Ishikawa (cell line): ENCODE results near the gene ZXDC.

Experiments
- CEBPB ChIP-seq: IDR thresholded peaks from 2 replicates; pipeline ENCODE4 v1.6.1; 2012
- CREB1 ChIP-seq: IDR thresholded peaks from 2 replicates; pipeline ENCODE4 v1.6.1; 2012; ENCODE audit warnings: low read depth
- EGR1 ChIP-seq: IDR thresholded peaks from 2 replicates; pipeline ENCODE4 v1.6.1; 2012
- EP300 ChIP-seq: IDR thresholded peaks from 2 replicates; pipeline ENCODE4 v1.6.1; 2012; ENCODE audit warnings: borderline replicate concordance
- FOXM1 ChIP-seq: IDR thresholded peaks from 2 replicates; pipeline ENCODE4 v1.6.1; 2012; ENCODE audit warnings: low read depth, borderline replicate concordance
- NFIC ChIP-seq: IDR thresholded peaks from 2 replicates; pipeline ENCODE4 v1.6.1; 2012
- RAD21 ChIP-seq: IDR thresholded peaks from 2 replicates; pipeline ENCODE4 v1.6.1; 2012; ENCODE audit warnings: low read depth
- TAF1 ChIP-seq: IDR thresholded peaks from 2 replicates; pipeline ENCODE4 v1.6.1; 2012; ENCODE audit warnings: low read depth, mild to moderate bottlenecking
- TCF12 ChIP-seq: IDR thresholded peaks from 2 replicates; pipeline ENCODE4 v1.6.1; 2012; ENCODE audit warnings: low read depth
- TEAD4 ChIP-seq: IDR thresholded peaks from 2 replicates; pipeline ENCODE4 v1.6.1; 2012
- YY1 ChIP-seq: IDR thresholded peaks from 2 replicates; pipeline ENCODE4 v1.6.1; 2012; ENCODE audit warnings: low read depth
- ZBTB7A ChIP-seq: IDR thresholded peaks from 2 replicates; pipeline ENCODE4 v1.6.1; 2012; ENCODE audit warnings: low read depth
- TF ChIP-seq, protein P1 (sequence below): IDR thresholded peaks from 2 replicates; pipeline ENCODE4 v1.6.1; 2012; ENCODE audit warnings: low read depth, mild to moderate bottlenecking
- TF ChIP-seq, protein P2 (sequence below): IDR thresholded peaks from 2 replicates; pipeline ENCODE4 v1.6.1; 2012
- TF ChIP-seq, protein P3 (sequence below): IDR thresholded peaks from 2 replicates; pipeline ENCODE4 v1.6.1; 2012

ZXDC gene

DNA sequence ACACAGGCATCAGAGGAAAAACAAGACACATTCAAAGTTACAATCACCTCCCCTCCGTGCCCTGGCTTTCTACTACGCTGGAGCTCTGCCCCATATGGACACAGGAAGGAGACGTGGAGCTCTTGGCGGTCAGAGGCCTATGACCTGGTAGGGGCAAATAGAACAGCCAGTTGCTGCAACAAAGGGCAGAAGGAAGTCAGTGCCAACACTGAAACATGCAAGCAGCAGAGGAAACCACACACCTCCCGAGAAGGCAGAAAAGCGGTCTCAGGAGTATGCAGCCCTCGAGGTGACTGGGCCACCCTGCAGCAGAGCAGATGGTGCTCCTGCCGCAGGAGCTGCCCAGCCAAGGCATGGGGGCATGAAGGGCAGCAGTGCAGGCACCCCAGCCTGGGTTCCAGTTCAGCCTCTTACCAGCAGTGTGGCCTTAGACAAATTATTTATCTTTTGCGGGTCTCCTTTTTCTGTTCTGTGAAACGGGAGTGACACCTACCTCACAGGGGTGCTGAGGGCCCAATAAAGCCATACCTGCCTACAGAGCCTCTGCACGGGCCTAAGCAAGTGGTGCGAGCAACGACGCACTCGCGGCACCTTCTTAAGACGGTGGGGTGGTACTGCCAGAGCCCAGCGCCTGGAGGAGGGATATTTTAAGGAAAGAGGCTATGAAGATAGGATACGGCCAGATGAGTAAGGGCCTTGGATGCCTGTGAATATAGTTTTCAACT lies 8.6 kb downstream of the ZXDC start:
- TF ChIP-seq ZBTB7A (no peak), YY1 (no peak), TAF1 (no peak), TCF12 (no peak)
- TF ChIP-seq, protein P1, sequence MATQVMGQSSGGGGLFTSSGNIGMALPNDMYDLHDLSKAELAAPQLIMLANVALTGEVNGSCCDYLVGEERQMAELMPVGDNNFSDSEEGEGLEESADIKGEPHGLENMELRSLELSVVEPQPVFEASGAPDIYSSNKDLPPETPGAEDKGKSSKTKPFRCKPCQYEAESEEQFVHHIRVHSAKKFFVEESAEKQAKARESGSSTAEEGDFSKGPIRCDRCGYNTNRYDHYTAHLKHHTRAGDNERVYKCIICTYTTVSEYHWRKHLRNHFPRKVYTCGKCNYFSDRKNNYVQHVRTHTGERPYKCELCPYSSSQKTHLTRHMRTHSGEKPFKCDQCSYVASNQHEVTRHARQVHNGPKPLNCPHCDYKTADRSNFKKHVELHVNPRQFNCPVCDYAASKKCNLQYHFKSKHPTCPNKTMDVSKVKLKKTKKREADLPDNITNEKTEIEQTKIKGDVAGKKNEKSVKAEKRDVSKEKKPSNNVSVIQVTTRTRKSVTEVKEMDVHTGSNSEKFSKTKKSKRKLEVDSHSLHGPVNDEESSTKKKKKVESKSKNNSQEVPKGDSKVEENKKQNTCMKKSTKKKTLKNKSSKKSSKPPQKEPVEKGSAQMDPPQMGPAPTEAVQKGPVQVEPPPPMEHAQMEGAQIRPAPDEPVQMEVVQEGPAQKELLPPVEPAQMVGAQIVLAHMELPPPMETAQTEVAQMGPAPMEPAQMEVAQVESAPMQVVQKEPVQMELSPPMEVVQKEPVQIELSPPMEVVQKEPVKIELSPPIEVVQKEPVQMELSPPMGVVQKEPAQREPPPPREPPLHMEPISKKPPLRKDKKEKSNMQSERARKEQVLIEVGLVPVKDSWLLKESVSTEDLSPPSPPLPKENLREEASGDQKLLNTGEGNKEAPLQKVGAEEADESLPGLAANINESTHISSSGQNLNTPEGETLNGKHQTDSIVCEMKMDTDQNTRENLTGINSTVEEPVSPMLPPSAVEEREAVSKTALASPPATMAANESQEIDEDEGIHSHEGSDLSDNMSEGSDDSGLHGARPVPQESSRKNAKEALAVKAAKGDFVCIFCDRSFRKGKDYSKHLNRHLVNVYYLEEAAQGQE: no peak

DNA sequence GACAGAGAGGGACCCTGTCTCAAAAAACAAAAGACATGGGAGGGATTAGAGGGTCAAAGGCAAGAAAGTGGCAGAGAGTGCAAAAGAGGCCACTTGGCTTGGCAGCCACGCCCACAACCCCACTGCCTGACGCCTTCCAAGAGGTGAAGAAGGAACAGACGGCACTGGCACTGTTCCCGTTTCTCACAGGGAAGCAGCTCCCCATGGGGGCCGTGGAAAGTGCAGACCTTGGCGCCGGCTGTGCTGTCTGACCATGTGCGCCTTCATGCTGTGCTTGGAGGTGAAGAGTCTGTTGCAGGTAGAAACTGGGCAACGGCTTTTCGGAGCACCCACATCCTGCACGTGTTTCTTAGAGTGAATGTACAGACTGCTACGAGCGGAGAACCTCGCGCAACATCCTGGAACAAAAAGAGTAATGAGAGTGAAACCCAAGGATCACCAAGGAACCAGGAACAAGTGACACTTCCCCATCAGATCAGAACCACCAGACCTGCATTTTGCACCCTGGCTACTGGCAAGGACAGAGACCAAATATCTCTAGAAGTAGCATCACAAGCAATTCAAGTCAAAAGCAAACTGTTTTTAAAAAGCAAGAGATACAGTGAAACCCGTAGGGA lies 9.7 kb downstream of the ZXDC start:
- TF ChIP-seq, protein P2, sequence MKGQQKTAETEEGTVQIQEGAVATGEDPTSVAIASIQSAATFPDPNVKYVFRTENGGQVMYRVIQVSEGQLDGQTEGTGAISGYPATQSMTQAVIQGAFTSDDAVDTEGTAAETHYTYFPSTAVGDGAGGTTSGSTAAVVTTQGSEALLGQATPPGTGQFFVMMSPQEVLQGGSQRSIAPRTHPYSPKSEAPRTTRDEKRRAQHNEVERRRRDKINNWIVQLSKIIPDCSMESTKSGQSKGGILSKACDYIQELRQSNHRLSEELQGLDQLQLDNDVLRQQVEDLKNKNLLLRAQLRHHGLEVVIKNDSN: no peak
- TF ChIP-seq CREB1: no peak
- TF ChIP-seq CEBPB: no peak
- TF ChIP-seq ZBTB7A: no peak
- TF ChIP-seq TEAD4: no peak
- no peak for TF ChIP-seq EP300
- no peak for TF ChIP-seq TCF12
- no peak for TF ChIP-seq NFIC
- TF ChIP-seq, protein P3, sequence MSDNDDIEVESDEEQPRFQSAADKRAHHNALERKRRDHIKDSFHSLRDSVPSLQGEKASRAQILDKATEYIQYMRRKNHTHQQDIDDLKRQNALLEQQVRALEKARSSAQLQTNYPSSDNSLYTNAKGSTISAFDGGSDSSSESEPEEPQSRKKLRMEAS: no peak
- no peak for TF ChIP-seq EGR1
- TF ChIP-seq YY1: no peak
- no peak for TF ChIP-seq FOXM1
- TF ChIP-seq RAD21: no peak

DNA sequence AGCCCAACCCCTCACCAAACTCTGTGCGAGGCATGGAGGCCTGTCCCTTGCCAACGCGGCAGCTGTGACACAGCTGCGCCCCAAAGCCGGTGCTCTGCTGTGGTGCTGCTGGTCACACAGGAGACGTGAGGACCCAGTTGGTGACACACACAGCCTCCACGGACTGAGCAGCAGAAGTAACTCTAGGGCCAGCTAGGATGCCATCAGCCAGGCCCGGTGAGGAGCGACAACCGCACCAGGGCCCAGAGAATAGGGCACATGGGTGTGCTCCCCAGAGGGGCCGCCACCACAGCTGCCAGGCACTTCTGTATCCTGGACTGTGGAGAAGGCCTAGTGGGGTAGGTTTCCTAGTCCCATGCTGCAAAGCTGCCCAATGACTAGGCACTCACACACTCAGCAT lies 10.7 kb downstream of the ZXDC start:
- TF ChIP-seq CEBPB (no peak), EP300 (no peak), TAF1 (no peak), TEAD4 (no peak), EGR1 (no peak), CREB1 (no peak)
- TF ChIP-seq, protein P2: no peak

DNA sequence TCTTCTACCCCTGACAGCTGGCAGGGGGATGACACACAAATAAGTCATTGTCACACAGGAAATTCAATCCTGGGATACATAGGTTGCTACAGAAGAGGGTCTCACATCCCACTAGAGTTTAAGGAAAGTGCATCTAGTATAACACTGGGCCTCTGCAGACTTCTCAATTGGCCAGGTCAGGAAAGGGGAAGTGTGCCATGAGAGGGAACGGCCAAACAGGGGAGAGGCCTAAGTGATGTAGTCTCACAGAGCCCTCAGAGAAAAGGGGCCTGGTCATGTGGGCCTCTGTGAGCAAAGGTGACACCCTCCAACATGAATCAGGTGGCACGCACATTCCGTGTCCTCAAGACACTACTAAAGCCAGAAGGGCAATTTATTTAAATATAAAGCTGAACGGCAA lies 11.2 kb downstream of the ZXDC start:
- TF ChIP-seq EP300: no peak
- TF ChIP-seq, protein P3: no peak
- TF ChIP-seq ZBTB7A: no peak
- no peak for TF ChIP-seq RAD21
- TF ChIP-seq TCF12: no peak
- TF ChIP-seq TAF1: no peak
- TF ChIP-seq, protein P2: no peak
- no peak for TF ChIP-seq EGR1
- no peak for TF ChIP-seq CEBPB
- TF ChIP-seq YY1: no peak
- TF ChIP-seq CREB1: no peak
- no peak for TF ChIP-seq FOXM1
- TF ChIP-seq TEAD4: no peak
- TF ChIP-seq, protein P1: no peak
- no peak for TF ChIP-seq NFIC

DNA sequence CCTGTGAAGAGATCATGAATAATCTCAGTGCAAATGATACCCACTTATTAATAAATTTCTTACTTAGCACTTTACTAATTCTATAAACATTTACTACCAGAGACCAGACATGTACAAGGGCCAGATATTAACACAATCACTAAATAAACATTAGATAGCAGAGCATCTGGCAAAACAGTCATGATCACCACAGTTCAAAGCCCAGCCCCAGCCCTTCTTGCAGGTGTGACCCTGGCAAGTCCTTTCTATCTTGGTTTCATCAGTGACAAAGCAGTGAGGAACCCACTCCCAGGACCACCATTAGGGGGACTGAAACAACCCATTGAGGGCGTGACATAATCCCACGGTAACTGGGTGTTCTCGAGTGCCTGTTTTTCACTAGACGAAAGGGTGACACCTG lies 11.6 kb downstream of the ZXDC start:
- no peak for TF ChIP-seq CREB1
- TF ChIP-seq, protein P2: no peak
- no peak for TF ChIP-seq TEAD4
- no peak for TF ChIP-seq FOXM1
- TF ChIP-seq YY1: no peak
- no peak for TF ChIP-seq TCF12
- TF ChIP-seq ZBTB7A: no peak
- TF ChIP-seq CEBPB: no peak
- TF ChIP-seq RAD21: no peak
- no peak for TF ChIP-seq NFIC
- TF ChIP-seq EGR1: no peak
- TF ChIP-seq, protein P1: no peak
- TF ChIP-seq TAF1: no peak
